ENCODE data around the gene WASHC3.

- TF ChIP-seq CTCF (IDR thresholded peaks at IDR 0.05; ENCODE audit: low read depth, low read length), result no peak
- TF ChIP-seq MYC (IDR thresholded peaks at IDR 0.05; ENCODE audit: low read depth, low read length), result no peak
- TF ChIP-seq POLR2A (IDR thresholded peaks at IDR 0.05; ENCODE audit: extremely low read depth, insufficient read length), result no peak
- TF ChIP-seq MAX (IDR thresholded peaks at IDR 0.05; ENCODE audit: low read depth, low read length), result no peak
Measured at GRCh38 chr12:101992091-101992490, 69.7 kb downstream of the WASHC3 start.
